H9 (cell line): ENCODE results near the gene SOX13. TPM values are rescaled to one million over a fixed set of nuclear protein-coding genes. Genes with fewer than 3 reads are reported as not detected.

Experiments
- DNase-seq: peaks from one replicate; pipeline ENCODE4 v3.0.0-alpha.2; 2017
- H2AFZ ChIP-seq: one replicate; pipeline ENCODE4 v1.6.1; 2013; ENCODE audit warnings: mild to moderate bottlenecking, low read length, control low read depth, moderate library complexity
- H2AK5ac ChIP-seq: 2 replicates; pipeline ENCODE4 v1.6.1; 2013; ENCODE audit warnings: low read length, control low read depth, mixed read lengths; ENCODE audit not compliant: insufficient read length
- H2BK120ac ChIP-seq: one replicate; pipeline ENCODE4 v1.6.1; 2013; ENCODE audit warnings: low read depth, mild to moderate bottlenecking, low read length, control low read depth, inconsistent platforms; ENCODE audit not compliant: poor library complexity, severe bottlenecking
- H2BK12ac ChIP-seq: 2 replicates; pipeline ENCODE4 v1.6.1; 2013; ENCODE audit warnings: low read length, control low read depth, mixed read lengths, low read depth; ENCODE audit not compliant: insufficient read length
- H2BK15ac ChIP-seq: 2 replicates; pipeline ENCODE4 v1.6.1; 2013; ENCODE audit warnings: low read depth, low read length, control low read depth
- H2BK20ac ChIP-seq: one replicate; pipeline ENCODE4 v1.6.1; 2013; ENCODE audit warnings: low read depth, mild to moderate bottlenecking, low read length, control low read depth, inconsistent platforms; ENCODE audit not compliant: poor library complexity, severe bottlenecking
- H2BK5ac ChIP-seq: 2 replicates; pipeline ENCODE4 v1.6.1; 2013; ENCODE audit warnings: low read length, control low read depth, mixed read lengths; ENCODE audit not compliant: insufficient read length
- H3K14ac ChIP-seq: 2 replicates; pipeline ENCODE4 v1.6.1; 2013; ENCODE audit warnings: low read length, control low read depth; ENCODE audit not compliant: insufficient read depth
- H3K18ac ChIP-seq: 2 replicates; pipeline ENCODE4 v1.6.1; 2013; ENCODE audit warnings: low read depth, mild to moderate bottlenecking, mixed read lengths, low read length, control low read depth; ENCODE audit not compliant: insufficient read length
- H3K23ac ChIP-seq: 2 replicates; pipeline ENCODE4 v1.6.1; 2013; ENCODE audit warnings: low read length, control low read depth, mixed read lengths, low read depth; ENCODE audit not compliant: insufficient read length
- H3K23me2 ChIP-seq: 2 replicates; pipeline ENCODE4 v1.6.1; 2013; ENCODE audit warnings: low read depth, mild to moderate bottlenecking, mixed read lengths, low read length, control low read depth; ENCODE audit not compliant: insufficient read length, poor library complexity, severe bottlenecking
- H3K27ac ChIP-seq: 2 replicates; pipeline ENCODE4 v1.5.1; 2013; ENCODE audit warnings: low read length, control low read depth, mixed read lengths, low read depth; ENCODE audit not compliant: insufficient read length
- H3K27me3 ChIP-seq: 2 replicates; pipeline ENCODE4 v1.6.1; 2013; ENCODE audit warnings: low read length, control low read depth, inconsistent platforms; ENCODE audit not compliant: insufficient read depth
- H3K4ac ChIP-seq: 2 replicates; pipeline ENCODE4 v1.6.1; 2013; ENCODE audit warnings: low read depth, mild to moderate bottlenecking, control low read depth, inconsistent platforms, low read length, moderate library complexity
- H3K4me1 ChIP-seq: 2 replicates; pipeline ENCODE4 v1.6.1; 2013; ENCODE audit warnings: low read length, control low read depth, inconsistent platforms; ENCODE audit not compliant: insufficient read depth
- H3K4me2 ChIP-seq: 2 replicates; pipeline ENCODE4 v1.6.1; 2013; ENCODE audit warnings: low read length, control low read depth, mixed read lengths; ENCODE audit not compliant: insufficient read length, insufficient read depth
- H3K56ac ChIP-seq: 2 replicates; pipeline ENCODE4 v1.6.1; 2013; ENCODE audit warnings: low read depth, mild to moderate bottlenecking, mixed read lengths, low read length, control low read depth; ENCODE audit not compliant: insufficient read length
- H3K79me1 ChIP-seq: 2 replicates; pipeline ENCODE4 v1.6.1; 2013; ENCODE audit warnings: low read depth, mild to moderate bottlenecking, moderate library complexity, low read length, control low read depth, inconsistent platforms; ENCODE audit not compliant: insufficient read depth, poor library complexity, severe bottlenecking
- H3K79me2 ChIP-seq: 2 replicates; pipeline ENCODE4 v1.6.1; 2013; ENCODE audit warnings: low read length, control low read depth, inconsistent platforms; ENCODE audit not compliant: insufficient read depth
- H3K9ac ChIP-seq: 2 replicates; pipeline ENCODE4 v1.6.1; 2013; ENCODE audit warnings: low read length, control low read depth, mixed read lengths; ENCODE audit not compliant: insufficient read length; ENCODE audit errors: extremely low read depth
- H3K9me3 ChIP-seq: one replicate; pipeline ENCODE4 v1.6.1; 2013; ENCODE audit warnings: low read depth, low read length, inconsistent platforms; ENCODE audit not compliant: control insufficient read depth
- H3T11ph ChIP-seq: one replicate; pipeline ENCODE4 v1.6.1; 2013; ENCODE audit warnings: mild to moderate bottlenecking, low read length, control low read depth, inconsistent platforms
- H4K20me1 ChIP-seq: one replicate; pipeline ENCODE4 v1.6.1; 2013; ENCODE audit not compliant: control insufficient read depth, insufficient read length, insufficient read depth
- H4K5ac ChIP-seq: 2 replicates; pipeline ENCODE4 v1.6.1; 2013; ENCODE audit warnings: low read depth, mild to moderate bottlenecking, mixed read lengths, low read length, control low read depth; ENCODE audit not compliant: insufficient read length
- H4K8ac ChIP-seq: replicated peaks from 2 replicates; pipeline ENCODE4 v1.6.1; 2013; ENCODE audit warnings: low read length, control low read depth, mixed read lengths, low read depth; ENCODE audit not compliant: insufficient read length
- H4K91ac ChIP-seq: 2 replicates; pipeline ENCODE4 v1.6.1; 2013; ENCODE audit warnings: low read depth, mild to moderate bottlenecking, moderate library complexity, mixed read lengths, low read length, control low read depth; ENCODE audit not compliant: insufficient read length
- H3K27ac Mint-ChIP-seq, 3 experiments: 2 replicates in 2 of 3; 3 replicates in 1 of 3; pipeline ENCODE4 v1.8.0; 2020 to 2021; ENCODE audit warnings: mixed read lengths in 3 of 3, mild to moderate bottlenecking in 1 of 3, moderate library complexity in 1 of 3
- H3K27me3 Mint-ChIP-seq: 2 replicates; pipeline ENCODE4 v1.8.0; 2021; ENCODE audit warnings: low read depth, mild to moderate bottlenecking, moderate library complexity, mixed read lengths
- H3K36me3 Mint-ChIP-seq, 3 experiments: 2 replicates in 2 of 3; 3 replicates in 1 of 3; pipeline ENCODE4 v1.8.0; 2020 to 2021; ENCODE audit warnings: low read depth in 3 of 3, mixed read lengths in 3 of 3; ENCODE audit not compliant: insufficient read depth in 1 of 3
- H3K4me1 Mint-ChIP-seq, 2 experiments: 2 replicates each; pipeline ENCODE4 v1.8.0; 2020; ENCODE audit warnings: mixed read lengths in 2 of 2
- H3K4me3 Mint-ChIP-seq, 2 experiments: 2 replicates in 1 of 2; 3 replicates in 1 of 2; pipeline ENCODE4 v1.8.0; 2020 to 2021; ENCODE audit warnings: mild to moderate bottlenecking in 2 of 2, mixed read lengths in 2 of 2, moderate library complexity in 1 of 2
- H3K9me3 Mint-ChIP-seq, 2 experiments: 2 replicates in 1 of 2; 3 replicates in 1 of 2; pipeline ENCODE4 v1.8.0; 2020; ENCODE audit warnings: mild to moderate bottlenecking in 2 of 2, mixed read lengths in 2 of 2, moderate library complexity in 1 of 2
- WGBS: extraction: QIAGEN DNeasy Blood & Tissue Kit; methylation state at CpG from one replicate; pipeline ENCODE4 v1.1.7; 2013; ENCODE audit warnings: missing lambda C conversion rate, low lambda C conversion rate, mixed read lengths; ENCODE audit not compliant: insufficient read length; ENCODE audit errors: extremely low coverage; 5-methylcytosine and 5-hydroxymethylcytosine counted together
- total RNA-seq: library from RNA; stranded (reverse); gene quantifications from 2 replicates; pipeline ENCODE4 v1.2.1, GENCODE V29; 2021
- TF ChIP-seq, protein P1 (sequence below): fragments of 200-600 bp; sonication (generic); conservative IDR thresholded peaks from 3 replicates; pipeline ENCODE4 v1.8.0; 2021; ENCODE audit warnings: antibody characterized with exemption, mild to moderate bottlenecking

The SOX13 gene
- total RNA-seq, 1 experiment from 2014 or later, result 120 TPM

DNA sequence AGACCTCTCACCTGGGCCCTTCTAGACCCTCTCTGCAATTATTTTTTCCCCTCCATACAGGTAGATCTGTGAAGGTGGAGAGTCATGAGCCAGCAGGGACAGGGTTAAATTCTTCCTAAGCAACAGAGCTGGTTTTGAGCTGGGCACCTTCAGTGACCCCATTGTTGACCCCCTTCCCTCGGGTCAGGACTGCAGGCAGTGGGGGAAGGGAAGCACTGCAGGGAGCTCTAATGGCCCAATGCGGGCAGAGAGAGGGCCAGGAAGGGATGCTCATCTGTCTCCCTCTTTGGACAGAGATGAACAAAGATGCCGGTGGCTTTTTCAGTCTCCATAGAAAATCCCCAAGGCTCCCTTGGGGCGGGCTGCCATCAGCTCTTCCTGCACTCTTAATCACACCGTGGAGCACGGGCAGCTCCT is 21.4 kb downstream of the SOX13 start:
- H2AFZ ChIP-seq, result no peak overlapping the region
- Mint-ChIP-seq H3K27ac (peak overlapping the region; percentile 29 to 65 (median 64); a peak in 3 of 7 replicates), H3K9me3 (no peaks in the 10 kb centered on the region), H3K4me1 (peaks cover 74 to 79% of the 10 kb centered on the region in 2 experiments), H3K36me3 (peaks cover 2 to 10% (median 8%) of the 10 kb centered on the region in 3 experiments; a peak in 4 of 7 replicates), H3K27me3 (no peaks in the 10 kb centered on the region; the same call in 1 of the 2 replicates), H3K4me3 (peak overlapping the region; percentile 4 to 58; a peak in 4 of 5 replicates)
- H2BK15ac ChIP-seq, result no peak overlapping the region
- TF ChIP-seq, protein P1, sequence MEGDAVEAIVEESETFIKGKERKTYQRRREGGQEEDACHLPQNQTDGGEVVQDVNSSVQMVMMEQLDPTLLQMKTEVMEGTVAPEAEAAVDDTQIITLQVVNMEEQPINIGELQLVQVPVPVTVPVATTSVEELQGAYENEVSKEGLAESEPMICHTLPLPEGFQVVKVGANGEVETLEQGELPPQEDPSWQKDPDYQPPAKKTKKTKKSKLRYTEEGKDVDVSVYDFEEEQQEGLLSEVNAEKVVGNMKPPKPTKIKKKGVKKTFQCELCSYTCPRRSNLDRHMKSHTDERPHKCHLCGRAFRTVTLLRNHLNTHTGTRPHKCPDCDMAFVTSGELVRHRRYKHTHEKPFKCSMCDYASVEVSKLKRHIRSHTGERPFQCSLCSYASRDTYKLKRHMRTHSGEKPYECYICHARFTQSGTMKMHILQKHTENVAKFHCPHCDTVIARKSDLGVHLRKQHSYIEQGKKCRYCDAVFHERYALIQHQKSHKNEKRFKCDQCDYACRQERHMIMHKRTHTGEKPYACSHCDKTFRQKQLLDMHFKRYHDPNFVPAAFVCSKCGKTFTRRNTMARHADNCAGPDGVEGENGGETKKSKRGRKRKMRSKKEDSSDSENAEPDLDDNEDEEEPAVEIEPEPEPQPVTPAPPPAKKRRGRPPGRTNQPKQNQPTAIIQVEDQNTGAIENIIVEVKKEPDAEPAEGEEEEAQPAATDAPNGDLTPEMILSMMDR, result no peak
- no peak overlapping the region for H2BK5ac ChIP-seq
- no peak overlapping the region for H4K91ac ChIP-seq
- DNase-seq, result no peak
- H3K18ac ChIP-seq, result no peak overlapping the region
- H3K23me2 ChIP-seq, result no peaks in the 10 kb centered on the region
- no peak overlapping the region for H3K56ac ChIP-seq
- H3K27ac ChIP-seq, result no peak overlapping the region
- H4K5ac ChIP-seq, result no peak overlapping the region
- no peaks in the 10 kb centered on the region for H3K27me3 ChIP-seq
- H3K79me2 ChIP-seq, result peaks cover 79% of the 10 kb centered on the region
- no peak overlapping the region for H3K9ac ChIP-seq
- H3K14ac ChIP-seq, result no peak overlapping the region; the same call in 1 of the 2 replicates
- no peak overlapping the region for H3T11ph ChIP-seq
- peak overlapping the region; percentile 41 for H3K4me2 ChIP-seq
- H3K79me1 ChIP-seq, result peaks cover 6% of the 10 kb centered on the region
- peaks cover 30% of the 10 kb centered on the region for H3K4me1 ChIP-seq
- no peak overlapping the region for H3K4ac ChIP-seq
- H2BK120ac ChIP-seq, result no peak overlapping the region
- no peak overlapping the region for H4K8ac ChIP-seq
- no peak overlapping the region for H2AK5ac ChIP-seq
- no peak overlapping the region for H2BK12ac ChIP-seq
- no peak overlapping the region for H2BK20ac ChIP-seq
- WGBS, result no CpG with 5 or more reads among the region's 6 CpGs
- H3K23ac ChIP-seq, result no peak overlapping the region
- no peaks in the 10 kb centered on the region for H3K9me3 ChIP-seq
- peaks cover 4% of the 10 kb centered on the region for H4K20me1 ChIP-seq
